ENCODE results near the gene RIGI. TPM values are rescaled to one million over a fixed set of nuclear protein-coding genes. Genes with fewer than 3 reads are reported as not detected.

The RIGI gene
- total and polyA plus RNA-seq, 2 of the 4 experiments (the other 2 are of a cell fraction) = 4.8 to 13.6 TPM

DNA sequence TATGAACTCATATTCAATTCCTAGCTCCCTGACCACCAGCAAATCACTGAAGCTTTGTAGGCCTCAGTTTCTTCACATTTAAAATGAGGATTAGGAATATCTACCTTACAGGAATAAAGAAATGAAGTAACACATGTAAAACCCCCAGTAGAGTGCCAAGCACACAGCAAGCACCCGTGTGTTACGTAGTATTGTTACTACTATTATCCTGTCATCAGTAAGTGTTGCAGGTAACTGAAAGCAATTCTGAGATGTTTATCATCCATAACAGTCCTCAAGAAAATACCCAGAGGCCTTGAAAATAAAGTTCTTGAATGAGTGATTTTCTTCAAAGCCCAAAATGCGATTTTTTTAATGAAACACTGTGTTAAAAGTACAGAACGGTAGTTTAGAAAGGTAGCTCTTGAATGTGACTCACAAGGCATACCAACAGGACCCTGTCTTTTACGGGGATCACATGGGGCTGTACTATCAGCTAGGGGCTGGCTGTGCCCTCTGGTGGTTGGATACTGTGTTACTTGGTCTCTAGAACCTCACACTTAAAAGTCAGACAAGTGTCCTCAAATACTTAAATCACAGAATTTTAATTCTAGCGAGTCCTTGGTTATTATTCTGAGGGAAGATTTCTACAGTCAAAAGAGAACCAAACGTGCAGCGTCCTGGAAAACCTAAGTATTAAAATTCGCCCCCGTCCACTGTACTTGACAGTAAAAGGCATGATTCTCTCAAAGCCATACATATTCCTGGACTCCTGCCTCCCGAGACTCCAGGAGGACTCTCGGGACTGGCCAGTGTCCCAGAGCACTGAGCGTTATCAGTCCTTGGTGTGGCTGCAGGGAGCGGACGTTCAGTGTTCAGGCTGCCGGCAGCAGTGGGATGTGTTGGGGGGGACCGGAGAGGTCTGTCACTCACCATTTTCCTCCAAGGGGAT lies 46.2 kb upstream of the RIGI start:
- ChIA-PET POLR2A (ENCODE audit: unreplicated experiment) (interaction anchor here (0.6 to 1.0 kb wide), 2 partner anchors 187 to 193 kb away, joined by 4 read pairs; no protein-coding TSS in a partner anchor), CTCF (interaction anchor here (0.7 to 11.5 kb wide), 9 partner anchors 10 to 195 kb away, joined by 3 to 189 read pairs (median 6); partner anchors contain the start of genes ACO1, RIGI, SMIM27 and TOPORS)
- Histone ChIP-seq H2BK15ac (ENCODE audit: low read depth, low read length) (no peak overlapping the region), H2BK5ac (ENCODE audit: low read depth, low read length, poor library complexity, severe bottlenecking) (peak overlapping the region; percentile 18), H3K9me1 (ENCODE audit: insufficient read depth, low read length) (no peaks in the 10 kb centered on the region), H2BK120ac (ENCODE audit: low read depth, low read length) (no peak overlapping the region), H3K56ac (ENCODE audit: extremely low read depth, insufficient read depth, low read length) (peak overlapping the region; percentile 41), H2AK5ac (ENCODE audit: low read depth, low read length) (no peak overlapping the region), H3K27me3 (ENCODE audit: control insufficient read depth, insufficient read depth, low read length) (no peaks in the 10 kb centered on the region), H3K36me3 (ENCODE audit: control insufficient read depth, insufficient read depth, low read length) (peaks cover 8% of the 10 kb centered on the region; the same call in 1 of the 2 replicates), H4K20me1 (ENCODE audit: insufficient read depth, low read length) (peaks cover 3% of the 10 kb centered on the region; the same call in 1 of the 2 replicates), H2AK9ac (replicated peaks; ENCODE audit: low read depth, low read length, poor library complexity) (no peak overlapping the region), H3K9me3 (ENCODE audit: control insufficient read depth, insufficient read depth, low read length) (no peaks in the 10 kb centered on the region), H2AFZ (replicated peaks; ENCODE audit: low read length, poor library complexity) (peak overlapping the region; percentile 94), H3K4me3 (ENCODE audit: insufficient read depth, low read depth, low read length) (peak overlapping the region; percentile 79), H3K9ac (ENCODE audit: low read depth, low read length) (peak overlapping the region; percentile 91), H2BK20ac (ENCODE audit: low read depth, low read length) (no peak overlapping the region), H4K8ac (ENCODE audit: low read depth in 2 of 2, low read length in 2 of 2) (peak overlapping the region; percentile 82 to 90; a peak in 2 of 4 replicates), H3K27ac (ENCODE audit: insufficient read depth, low read length) (peak overlapping the region; percentile 78), H3K4ac (ENCODE audit: low read depth, low read length) (no peak overlapping the region), H3K18ac (ENCODE audit: low read depth, low read length) (no peak overlapping the region), H3K4me2 (ENCODE audit: low read depth, low read length) (peak overlapping the region; percentile 91), H3K79me1 (ENCODE audit: low read depth in 1 of 2, low read length in 2 of 2) (peaks cover 5 to 19% of the 10 kb centered on the region in 2 experiments; a peak in 2 of 4 replicates), H3K23ac (ENCODE audit: low read depth, low read length) (no peak overlapping the region), H4K5ac (ENCODE audit: low read depth, low read length) (no peak overlapping the region; the same call in 1 of the 2 replicates), H3K4me1 (ENCODE audit: control insufficient read depth, insufficient read depth, low read length) (no peaks in the 10 kb centered on the region), H4K91ac (ENCODE audit: insufficient read depth, low read depth, low read length) (no peak overlapping the region), H3K14ac (replicated peaks; ENCODE audit: low read depth, low read length) (no peak overlapping the region)
- BruUV-seq (replicated peaks) = TSS peak; percentile 44
- ATAC-seq (ENCODE audit: low read depth) (peak; percentile 81), DNase-seq (peak; percentile 82)
- 0% methylated on average over 2 of the region's 17 CpGs; no CpG with 5 or more reads in 1 of the 2 experiments for WGBS, 2 experiments (ENCODE audit: extremely low coverage in 2 of 2, insufficient read length in 1 of 2)
- dilution Hi-C loops (cut with HindIII; ENCODE audit: low sequenced_read_pairs, unreplicated experiment) (loop anchor here (25.0 kb wide), 1 partner anchor 135 kb away; no protein-coding TSS in a partner anchor), in situ Hi-C loops (cut with MboI; ENCODE audit: low sequenced_read_pairs) (no loop called here), intact Hi-C loops (cut with micrococcal nuclease) (loop anchor here (1.0 to 5.0 kb wide), 3 partner anchors 46 to 193 kb away; partner anchors contain the start of gene RIGI)
- peak; percentile 86 for TF ChIP-seq SMC3 (IDR thresholded peaks at IDR 0.05; ENCODE audit: low read depth, low read length)
- TF ChIP-seq, protein P1, sequence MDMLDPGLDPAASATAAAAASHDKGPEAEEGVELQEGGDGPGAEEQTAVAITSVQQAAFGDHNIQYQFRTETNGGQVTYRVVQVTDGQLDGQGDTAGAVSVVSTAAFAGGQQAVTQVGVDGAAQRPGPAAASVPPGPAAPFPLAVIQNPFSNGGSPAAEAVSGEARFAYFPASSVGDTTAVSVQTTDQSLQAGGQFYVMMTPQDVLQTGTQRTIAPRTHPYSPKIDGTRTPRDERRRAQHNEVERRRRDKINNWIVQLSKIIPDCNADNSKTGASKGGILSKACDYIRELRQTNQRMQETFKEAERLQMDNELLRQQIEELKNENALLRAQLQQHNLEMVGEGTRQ (IDR thresholded peaks at IDR 0.05; ENCODE audit: low read depth, low read length) = peak; percentile 88
- TF ChIP-seq MXI1 (IDR thresholded peaks at IDR 0.05; ENCODE audit: borderline replicate concordance, low read depth, low read length) = no peak
- TF ChIP-seq BHLHE40 (IDR thresholded peaks at IDR 0.05; ENCODE audit: low read depth, low read length) = no peak
- TF ChIP-seq RCOR1 (IDR thresholded peaks at IDR 0.05; ENCODE audit: insufficient replicate concordance, low read length) = no peak
- no peak for TF ChIP-seq CHD1 (IDR thresholded peaks at IDR 0.05; ENCODE audit: low read depth, low read length)
- no peak for TF ChIP-seq CEBPB (IDR thresholded peaks at IDR 0.05; ENCODE audit: low read depth, low read length)
- TF ChIP-seq, protein P2, sequence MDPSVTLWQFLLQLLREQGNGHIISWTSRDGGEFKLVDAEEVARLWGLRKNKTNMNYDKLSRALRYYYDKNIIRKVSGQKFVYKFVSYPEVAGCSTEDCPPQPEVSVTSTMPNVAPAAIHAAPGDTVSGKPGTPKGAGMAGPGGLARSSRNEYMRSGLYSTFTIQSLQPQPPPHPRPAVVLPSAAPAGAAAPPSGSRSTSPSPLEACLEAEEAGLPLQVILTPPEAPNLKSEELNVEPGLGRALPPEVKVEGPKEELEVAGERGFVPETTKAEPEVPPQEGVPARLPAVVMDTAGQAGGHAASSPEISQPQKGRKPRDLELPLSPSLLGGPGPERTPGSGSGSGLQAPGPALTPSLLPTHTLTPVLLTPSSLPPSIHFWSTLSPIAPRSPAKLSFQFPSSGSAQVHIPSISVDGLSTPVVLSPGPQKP (IDR thresholded peaks at IDR 0.05; ENCODE audit: borderline replicate concordance, low read depth, low read length) = no peak
- no peak for TF ChIP-seq RFX5 (IDR thresholded peaks at IDR 0.05; ENCODE audit: low read depth, low read length)
- TF ChIP-seq MAFK (IDR thresholded peaks at IDR 0.05; ENCODE audit: low read depth, low read length) = no peak
- TF ChIP-seq POLR2A (IDR thresholded peaks at IDR 0.05; ENCODE audit: low read depth, low read length) = no peak
- no peak for TF ChIP-seq MAZ (IDR thresholded peaks at IDR 0.05; ENCODE audit: borderline replicate concordance, low read depth, low read length)
- peak; percentile 74 for TF ChIP-seq RAD21 (IDR thresholded peaks at IDR 0.05; ENCODE audit: low read length)
- TF ChIP-seq NFE2L2 (IDR thresholded peaks at IDR 0.05; ENCODE audit: low read depth, low read length) = no peak
- TF ChIP-seq FOS (IDR thresholded peaks at IDR 0.05; ENCODE audit: low read depth, low read length) = no peak
